Gastroesophageal sphincter (tissue), 3 donors: ENCODE data around the gene USP47.

ENCODE experiments used
- CTCF ChIP-seq, 4 experiments: fragments of 200-600 bp in 2 of 4; fragments of 450-650 bp in 2 of 4; sonication (generic) in 1 of 4; IDR thresholded peaks; one replicate each; pipeline ENCODE4 v1.5.1; 2017 to 2019; ENCODE audit warnings: antibody characterized with exemption in 4 of 4, mild to moderate bottlenecking in 2 of 4, moderate library complexity in 2 of 4
- EP300 ChIP-seq: sonication (generic); formaldehyde crosslinking; IDR thresholded peaks from one replicate; pipeline ENCODE4 v1.6.1; 2017; ENCODE audit warnings: antibody characterized with exemption, mild to moderate bottlenecking
- POLR2A ChIP-seq, 2 donors: fragments of 450-650 bp; IDR thresholded peaks; one replicate each; pipeline ENCODE4 v1.6.1; 2017; ENCODE audit warnings: antibody characterized with exemption in 2 of 2, mild to moderate bottlenecking in 2 of 2, moderate library complexity in 1 of 2
- POLR2AphosphoS5 ChIP-seq: sonication (generic); formaldehyde crosslinking; IDR thresholded peaks from one replicate; pipeline ENCODE4 v1.6.1; 2017; ENCODE audit warnings: antibody characterized with exemption

- TF ChIP-seq CTCF (IDR thresholded peaks at IDR 0.05) (no peak), POLR2AphosphoS5 (no peak), EP300 (no peak), POLR2A (IDR thresholded peaks at IDR 0.05) (no peak)
These were observed 116.8 kb downstream of the USP47 start for GRCh38 chr11:11958403-11959231.
